SK-N-SH treated with all-trans-retinoic acid at 6 μM for 48 hours (cell line): Measurements from ENCODE around the gene VEPH1.

ENCODE experiments used
- ESRRG ChIP-seq: fragments of 250-450 bp; sonication (Bioruptor Pico); IDR thresholded peaks from 2 replicates; pipeline ENCODE4 v1.6.1; 2021; ENCODE audit warnings: mild to moderate bottlenecking
- OSR1 ChIP-seq: fragments of 250-450 bp; sonication (Bioruptor Pico); IDR thresholded peaks from 2 replicates; pipeline ENCODE4 v1.8.0; 2022; ENCODE audit warnings: moderate library complexity, mild to moderate bottlenecking, inconsistent platforms
- PPARA ChIP-seq: fragments of 250-450 bp; sonication (Bioruptor Pico); IDR thresholded peaks from 2 replicates; pipeline ENCODE4 v1.5.0; 2020; ENCODE audit warnings: mild to moderate bottlenecking, borderline replicate concordance
- RARB ChIP-seq: fragments of 250-450 bp; sonication (Bioruptor Pico); IDR thresholded peaks from 2 replicates; pipeline ENCODE4 v1.8.0; 2021; ENCODE audit warnings: mild to moderate bottlenecking, moderate library complexity
- ZC3H10 ChIP-seq: fragments of 250-450 bp; sonication (Bioruptor Pico); IDR thresholded peaks from 2 replicates; pipeline ENCODE4 v1.5.1; 2021; ENCODE audit warnings: mild to moderate bottlenecking, moderate library complexity
- TF ChIP-seq, protein P1 (sequence below): fragments of 250-450 bp; sonication (Bioruptor Pico); IDR thresholded peaks from 2 replicates; pipeline ENCODE4 v1.5.1; 2020; ENCODE audit warnings: low read depth, mild to moderate bottlenecking, moderate library complexity
- TF ChIP-seq, protein P2 (sequence below): fragments of 250-450 bp; sonication (Bioruptor Pico); IDR thresholded peaks from 2 replicates; pipeline ENCODE4 v1.8.0; 2020; ENCODE audit warnings: mild to moderate bottlenecking, moderate library complexity, borderline replicate concordance

DNA sequence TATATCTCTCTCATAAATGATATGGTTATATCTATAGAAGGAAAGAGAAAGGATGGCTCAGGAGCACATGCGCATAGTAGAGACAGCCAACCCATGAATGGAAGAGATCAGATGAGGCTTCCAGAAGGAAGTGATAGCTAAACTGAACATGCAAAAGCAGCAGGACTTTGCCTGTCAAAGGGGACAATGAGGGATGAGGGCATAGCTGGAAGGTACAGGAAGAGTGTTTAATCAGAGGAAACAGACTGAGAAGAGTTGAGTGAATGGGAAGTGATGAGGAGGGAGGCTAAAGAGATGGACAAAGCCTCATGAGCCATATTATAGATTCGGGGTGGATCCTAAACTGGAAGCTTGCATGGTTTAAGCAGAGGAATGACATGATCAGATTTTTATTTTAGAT, 26.5 kb upstream of the VEPH1 start:
- TF ChIP-seq, protein P1, sequence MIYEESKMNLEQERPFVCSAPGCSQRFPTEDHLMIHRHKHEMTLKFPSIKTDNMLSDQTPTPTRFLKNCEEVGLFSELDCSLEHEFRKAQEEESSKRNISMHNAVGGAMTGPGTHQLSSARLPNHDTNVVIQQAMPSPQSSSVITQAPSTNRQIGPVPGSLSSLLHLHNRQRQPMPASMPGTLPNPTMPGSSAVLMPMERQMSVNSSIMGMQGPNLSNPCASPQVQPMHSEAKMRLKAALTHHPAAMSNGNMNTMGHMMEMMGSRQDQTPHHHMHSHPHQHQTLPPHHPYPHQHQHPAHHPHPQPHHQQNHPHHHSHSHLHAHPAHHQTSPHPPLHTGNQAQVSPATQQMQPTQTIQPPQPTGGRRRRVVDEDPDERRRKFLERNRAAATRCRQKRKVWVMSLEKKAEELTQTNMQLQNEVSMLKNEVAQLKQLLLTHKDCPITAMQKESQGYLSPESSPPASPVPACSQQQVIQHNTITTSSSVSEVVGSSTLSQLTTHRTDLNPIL (CRISPR knock-in tag), result no peak
- no peak for TF ChIP-seq RARB (CRISPR knock-in tag)
- TF ChIP-seq, protein P2, sequence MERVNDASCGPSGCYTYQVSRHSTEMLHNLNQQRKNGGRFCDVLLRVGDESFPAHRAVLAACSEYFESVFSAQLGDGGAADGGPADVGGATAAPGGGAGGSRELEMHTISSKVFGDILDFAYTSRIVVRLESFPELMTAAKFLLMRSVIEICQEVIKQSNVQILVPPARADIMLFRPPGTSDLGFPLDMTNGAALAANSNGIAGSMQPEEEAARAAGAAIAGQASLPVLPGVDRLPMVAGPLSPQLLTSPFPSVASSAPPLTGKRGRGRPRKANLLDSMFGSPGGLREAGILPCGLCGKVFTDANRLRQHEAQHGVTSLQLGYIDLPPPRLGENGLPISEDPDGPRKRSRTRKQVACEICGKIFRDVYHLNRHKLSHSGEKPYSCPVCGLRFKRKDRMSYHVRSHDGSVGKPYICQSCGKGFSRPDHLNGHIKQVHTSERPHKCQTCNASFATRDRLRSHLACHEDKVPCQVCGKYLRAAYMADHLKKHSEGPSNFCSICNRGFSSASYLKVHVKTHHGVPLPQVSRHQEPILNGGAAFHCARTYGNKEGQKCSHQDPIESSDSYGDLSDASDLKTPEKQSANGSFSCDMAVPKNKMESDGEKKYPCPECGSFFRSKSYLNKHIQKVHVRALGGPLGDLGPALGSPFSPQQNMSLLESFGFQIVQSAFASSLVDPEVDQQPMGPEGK (CRISPR knock-in tag), result no peak
- no peak for TF ChIP-seq ESRRG (CRISPR knock-in tag)
- TF ChIP-seq ZC3H10 (CRISPR knock-in tag), result no peak
- no peak for TF ChIP-seq PPARA (CRISPR knock-in tag)
- TF ChIP-seq OSR1 (CRISPR knock-in tag), result no peak
